K562 (cell line): ENCODE measurements around the gene TUBA4B. TPM values are rescaled to one million over a fixed set of nuclear protein-coding genes. Genes with fewer than 3 reads are reported as not detected.

ENCODE experiments used
- MCM3 ChIP-seq: fragments of 450-650 bp; IDR thresholded peaks from 2 replicates; pipeline ENCODE4 v1.6.1; 2016
- NFE2 ChIP-seq: IDR thresholded peaks from 2 replicates; pipeline ENCODE4 v1.6.1; 2014; ENCODE audit warnings: antibody characterized with exemption, low read depth
- PCBP2 ChIP-seq: fragments of 200-400 bp; formaldehyde crosslinking; IDR thresholded peaks from 2 replicates; pipeline ENCODE4 v1.6.1; 2018; ENCODE audit warnings: low read length, low read depth, mild to moderate bottlenecking, moderate library complexity; ENCODE audit not compliant: poor library complexity, severe bottlenecking
- ZNF384 ChIP-seq: IDR thresholded peaks from 2 replicates; pipeline ENCODE4 v1.6.1; 2012; ENCODE audit warnings: low read depth, low read length, improper control_type of control experiment
- ZNF696 ChIP-seq: fragments of 250-450 bp; sonication (Bioruptor Pico); conservative IDR thresholded peaks from 2 replicates; pipeline ENCODE4 v1.4.0; 2020; ENCODE audit warnings: mild to moderate bottlenecking, moderate library complexity
- ZNF766 ChIP-seq: fragments of 200-800 bp; sonication (Bioruptor generic); conservative IDR thresholded peaks from 2 replicates; pipeline ENCODE4 v1.6.1; 2016; ENCODE audit warnings: missing genetic modification characterization, missing compliant biosample characterization
- polyA plus RNA-seq, 8 experiments: library from polyadenylated mRNA; depleted of rRNA in 4 of 8; stranded (reverse) in 5 of 8; unstranded in 3 of 8; fragments of >200 nt; fragmentation: Nextera tagmentation in 2 of 8; fragmentation: Illumina TruSeq in 1 of 8; extraction: Ambion mirVana in 2 of 8; extraction: Trizol in 1 of 8; gene quantifications; 2 replicates each; pipeline versions ENCODE4 v1.2.1 to v1.2.3, GENCODE V29; 2011 to 2014; ENCODE audit warnings: inconsistent platforms in 1 of 8, missing spikeins in 1 of 8
- total RNA-seq, 7 experiments: library from RNA; depleted of rRNA in 6 of 7; stranded (reverse); fragments of >200 nt in 6 of 7; fragmentation: Illumina TruSeq in 2 of 7; extraction: Trizol in 2 of 7; gene quantifications; 2 replicates each; pipeline versions ENCODE4 v1.2.1 to v1.2.3, GENCODE V29; 2011 to 2021; ENCODE audit warnings: low replicate concordance in 1 of 7
- TF ChIP-seq, protein P1 (sequence below): fragments of 250-450 bp; sonication (Bioruptor Pico); IDR thresholded peaks from 2 replicates; pipeline ENCODE4 v1.4.0; 2020; ENCODE audit warnings: mild to moderate bottlenecking
- TF ChIP-seq, protein P2 (sequence below): fragments of 200-800 bp; sonication (Bioruptor generic); IDR thresholded peaks from 2 replicates; pipeline ENCODE4 v1.6.1; 2017; ENCODE audit warnings: missing genetic modification characterization, missing compliant biosample characterization
- TF ChIP-seq, protein P3 (sequence below): fragments of 250-450 bp; sonication (Bioruptor Pico); IDR thresholded peaks from 2 replicates; pipeline ENCODE4 v1.6.1; 2021; ENCODE audit warnings: mild to moderate bottlenecking
- TF ChIP-seq, protein P4 (sequence below): fragments of 200-600 bp; sonication (generic); IDR thresholded peaks from one replicate; pipeline ENCODE4 v1.6.1; 2012; ENCODE audit warnings: mild to moderate bottlenecking, low read depth, low read length, inconsistent platforms

Gene TUBA4B
- total and polyA plus RNA-seq, 9 of the 15 experiments (the other 6 are each of a cell fraction or from before 2014, with no cell fraction given): 0.04 TPM; not detected in 8

DNA sequence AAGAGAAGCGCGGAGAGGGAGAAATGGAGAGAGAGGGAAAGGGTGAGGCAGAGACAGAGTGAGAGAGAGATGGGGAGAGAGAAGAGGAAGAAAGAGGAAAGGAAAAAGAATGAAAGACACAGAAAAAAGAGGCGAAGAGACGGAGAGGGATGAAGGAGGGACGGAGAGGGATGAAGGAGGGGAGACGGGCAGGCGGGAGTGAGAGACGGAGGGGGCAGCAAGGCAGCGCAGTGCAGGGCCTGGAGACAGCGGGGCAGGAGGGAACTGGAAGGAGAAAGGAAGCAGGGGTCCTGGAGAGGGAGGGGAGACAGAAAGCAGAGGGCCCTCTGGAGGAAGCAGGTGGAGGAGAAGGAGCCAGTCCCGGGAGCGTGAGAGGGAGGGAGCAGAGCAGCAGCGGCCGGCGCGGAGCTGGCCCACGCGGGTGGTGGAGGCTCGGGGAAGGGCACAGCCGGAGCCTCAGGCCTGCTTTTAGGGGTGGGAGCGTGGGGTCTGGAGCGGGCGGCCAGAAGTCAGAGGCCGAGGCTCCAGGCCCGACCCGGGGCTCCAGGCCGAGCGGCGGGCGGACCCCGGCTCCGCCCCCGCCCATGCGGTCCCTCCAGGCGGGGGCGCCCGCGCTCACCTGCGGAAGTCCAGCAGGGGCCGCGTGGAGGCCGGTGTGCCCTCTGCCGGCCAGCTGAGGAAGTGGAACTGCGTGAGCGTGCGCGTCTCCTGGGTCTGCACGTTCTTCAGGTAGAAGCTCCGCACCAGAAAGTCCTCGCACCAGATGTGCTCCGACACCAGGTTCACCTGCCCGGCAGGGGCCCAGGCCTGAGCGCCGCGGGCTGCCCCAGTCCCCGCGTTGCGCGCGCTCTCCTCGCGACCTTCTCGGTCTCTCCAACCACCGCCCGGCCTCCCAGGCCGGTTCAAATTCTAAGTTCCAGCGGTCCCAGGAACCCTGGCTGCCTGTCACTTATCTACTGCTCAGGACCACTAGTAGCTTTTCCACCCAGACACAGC, 41.6 kb downstream of the TUBA4B start (continued):
- TF ChIP-seq MCM3 (no peak), NFE2 (no peak), PCBP2 (no peak), ZNF696 (no peak), ZNF766 (CRISPR knock-in tag) (no peak), ZNF384 (no peak)
- TF ChIP-seq, protein P1, sequence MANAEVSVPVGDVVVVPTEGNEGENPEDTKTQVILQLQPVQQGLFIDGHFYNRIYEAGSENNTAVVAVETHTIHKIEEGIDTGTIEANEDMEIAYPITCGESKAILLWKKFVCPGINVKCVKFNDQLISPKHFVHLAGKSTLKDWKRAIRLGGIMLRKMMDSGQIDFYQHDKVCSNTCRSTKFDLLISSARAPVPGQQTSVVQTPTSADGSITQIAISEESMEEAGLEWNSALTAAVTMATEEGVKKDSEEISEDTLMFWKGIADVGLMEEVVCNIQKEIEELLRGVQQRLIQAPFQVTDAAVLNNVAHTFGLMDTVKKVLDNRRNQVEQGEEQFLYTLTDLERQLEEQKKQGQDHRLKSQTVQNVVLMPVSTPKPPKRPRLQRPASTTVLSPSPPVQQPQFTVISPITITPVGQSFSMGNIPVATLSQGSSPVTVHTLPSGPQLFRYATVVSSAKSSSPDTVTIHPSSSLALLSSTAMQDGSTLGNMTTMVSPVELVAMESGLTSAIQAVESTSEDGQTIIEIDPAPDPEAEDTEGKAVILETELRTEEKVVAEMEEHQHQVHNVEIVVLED (CRISPR knock-in tag): no peak
- TF ChIP-seq, protein P2, sequence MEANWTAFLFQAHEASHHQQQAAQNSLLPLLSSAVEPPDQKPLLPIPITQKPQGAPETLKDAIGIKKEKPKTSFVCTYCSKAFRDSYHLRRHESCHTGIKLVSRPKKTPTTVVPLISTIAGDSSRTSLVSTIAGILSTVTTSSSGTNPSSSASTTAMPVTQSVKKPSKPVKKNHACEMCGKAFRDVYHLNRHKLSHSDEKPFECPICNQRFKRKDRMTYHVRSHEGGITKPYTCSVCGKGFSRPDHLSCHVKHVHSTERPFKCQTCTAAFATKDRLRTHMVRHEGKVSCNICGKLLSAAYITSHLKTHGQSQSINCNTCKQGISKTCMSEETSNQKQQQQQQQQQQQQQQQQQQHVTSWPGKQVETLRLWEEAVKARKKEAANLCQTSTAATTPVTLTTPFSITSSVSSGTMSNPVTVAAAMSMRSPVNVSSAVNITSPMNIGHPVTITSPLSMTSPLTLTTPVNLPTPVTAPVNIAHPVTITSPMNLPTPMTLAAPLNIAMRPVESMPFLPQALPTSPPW (CRISPR knock-in tag): peak; percentile 73
- TF ChIP-seq, protein P3, sequence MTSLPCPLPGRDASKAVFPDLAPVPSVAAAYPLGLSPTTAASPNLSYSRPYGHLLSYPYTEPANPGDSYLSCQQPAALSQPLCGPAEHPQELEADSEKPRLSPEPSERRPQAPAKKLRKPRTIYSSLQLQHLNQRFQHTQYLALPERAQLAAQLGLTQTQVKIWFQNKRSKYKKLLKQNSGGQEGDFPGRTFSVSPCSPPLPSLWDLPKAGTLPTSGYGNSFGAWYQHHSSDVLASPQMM: no peak
- TF ChIP-seq, protein P4, sequence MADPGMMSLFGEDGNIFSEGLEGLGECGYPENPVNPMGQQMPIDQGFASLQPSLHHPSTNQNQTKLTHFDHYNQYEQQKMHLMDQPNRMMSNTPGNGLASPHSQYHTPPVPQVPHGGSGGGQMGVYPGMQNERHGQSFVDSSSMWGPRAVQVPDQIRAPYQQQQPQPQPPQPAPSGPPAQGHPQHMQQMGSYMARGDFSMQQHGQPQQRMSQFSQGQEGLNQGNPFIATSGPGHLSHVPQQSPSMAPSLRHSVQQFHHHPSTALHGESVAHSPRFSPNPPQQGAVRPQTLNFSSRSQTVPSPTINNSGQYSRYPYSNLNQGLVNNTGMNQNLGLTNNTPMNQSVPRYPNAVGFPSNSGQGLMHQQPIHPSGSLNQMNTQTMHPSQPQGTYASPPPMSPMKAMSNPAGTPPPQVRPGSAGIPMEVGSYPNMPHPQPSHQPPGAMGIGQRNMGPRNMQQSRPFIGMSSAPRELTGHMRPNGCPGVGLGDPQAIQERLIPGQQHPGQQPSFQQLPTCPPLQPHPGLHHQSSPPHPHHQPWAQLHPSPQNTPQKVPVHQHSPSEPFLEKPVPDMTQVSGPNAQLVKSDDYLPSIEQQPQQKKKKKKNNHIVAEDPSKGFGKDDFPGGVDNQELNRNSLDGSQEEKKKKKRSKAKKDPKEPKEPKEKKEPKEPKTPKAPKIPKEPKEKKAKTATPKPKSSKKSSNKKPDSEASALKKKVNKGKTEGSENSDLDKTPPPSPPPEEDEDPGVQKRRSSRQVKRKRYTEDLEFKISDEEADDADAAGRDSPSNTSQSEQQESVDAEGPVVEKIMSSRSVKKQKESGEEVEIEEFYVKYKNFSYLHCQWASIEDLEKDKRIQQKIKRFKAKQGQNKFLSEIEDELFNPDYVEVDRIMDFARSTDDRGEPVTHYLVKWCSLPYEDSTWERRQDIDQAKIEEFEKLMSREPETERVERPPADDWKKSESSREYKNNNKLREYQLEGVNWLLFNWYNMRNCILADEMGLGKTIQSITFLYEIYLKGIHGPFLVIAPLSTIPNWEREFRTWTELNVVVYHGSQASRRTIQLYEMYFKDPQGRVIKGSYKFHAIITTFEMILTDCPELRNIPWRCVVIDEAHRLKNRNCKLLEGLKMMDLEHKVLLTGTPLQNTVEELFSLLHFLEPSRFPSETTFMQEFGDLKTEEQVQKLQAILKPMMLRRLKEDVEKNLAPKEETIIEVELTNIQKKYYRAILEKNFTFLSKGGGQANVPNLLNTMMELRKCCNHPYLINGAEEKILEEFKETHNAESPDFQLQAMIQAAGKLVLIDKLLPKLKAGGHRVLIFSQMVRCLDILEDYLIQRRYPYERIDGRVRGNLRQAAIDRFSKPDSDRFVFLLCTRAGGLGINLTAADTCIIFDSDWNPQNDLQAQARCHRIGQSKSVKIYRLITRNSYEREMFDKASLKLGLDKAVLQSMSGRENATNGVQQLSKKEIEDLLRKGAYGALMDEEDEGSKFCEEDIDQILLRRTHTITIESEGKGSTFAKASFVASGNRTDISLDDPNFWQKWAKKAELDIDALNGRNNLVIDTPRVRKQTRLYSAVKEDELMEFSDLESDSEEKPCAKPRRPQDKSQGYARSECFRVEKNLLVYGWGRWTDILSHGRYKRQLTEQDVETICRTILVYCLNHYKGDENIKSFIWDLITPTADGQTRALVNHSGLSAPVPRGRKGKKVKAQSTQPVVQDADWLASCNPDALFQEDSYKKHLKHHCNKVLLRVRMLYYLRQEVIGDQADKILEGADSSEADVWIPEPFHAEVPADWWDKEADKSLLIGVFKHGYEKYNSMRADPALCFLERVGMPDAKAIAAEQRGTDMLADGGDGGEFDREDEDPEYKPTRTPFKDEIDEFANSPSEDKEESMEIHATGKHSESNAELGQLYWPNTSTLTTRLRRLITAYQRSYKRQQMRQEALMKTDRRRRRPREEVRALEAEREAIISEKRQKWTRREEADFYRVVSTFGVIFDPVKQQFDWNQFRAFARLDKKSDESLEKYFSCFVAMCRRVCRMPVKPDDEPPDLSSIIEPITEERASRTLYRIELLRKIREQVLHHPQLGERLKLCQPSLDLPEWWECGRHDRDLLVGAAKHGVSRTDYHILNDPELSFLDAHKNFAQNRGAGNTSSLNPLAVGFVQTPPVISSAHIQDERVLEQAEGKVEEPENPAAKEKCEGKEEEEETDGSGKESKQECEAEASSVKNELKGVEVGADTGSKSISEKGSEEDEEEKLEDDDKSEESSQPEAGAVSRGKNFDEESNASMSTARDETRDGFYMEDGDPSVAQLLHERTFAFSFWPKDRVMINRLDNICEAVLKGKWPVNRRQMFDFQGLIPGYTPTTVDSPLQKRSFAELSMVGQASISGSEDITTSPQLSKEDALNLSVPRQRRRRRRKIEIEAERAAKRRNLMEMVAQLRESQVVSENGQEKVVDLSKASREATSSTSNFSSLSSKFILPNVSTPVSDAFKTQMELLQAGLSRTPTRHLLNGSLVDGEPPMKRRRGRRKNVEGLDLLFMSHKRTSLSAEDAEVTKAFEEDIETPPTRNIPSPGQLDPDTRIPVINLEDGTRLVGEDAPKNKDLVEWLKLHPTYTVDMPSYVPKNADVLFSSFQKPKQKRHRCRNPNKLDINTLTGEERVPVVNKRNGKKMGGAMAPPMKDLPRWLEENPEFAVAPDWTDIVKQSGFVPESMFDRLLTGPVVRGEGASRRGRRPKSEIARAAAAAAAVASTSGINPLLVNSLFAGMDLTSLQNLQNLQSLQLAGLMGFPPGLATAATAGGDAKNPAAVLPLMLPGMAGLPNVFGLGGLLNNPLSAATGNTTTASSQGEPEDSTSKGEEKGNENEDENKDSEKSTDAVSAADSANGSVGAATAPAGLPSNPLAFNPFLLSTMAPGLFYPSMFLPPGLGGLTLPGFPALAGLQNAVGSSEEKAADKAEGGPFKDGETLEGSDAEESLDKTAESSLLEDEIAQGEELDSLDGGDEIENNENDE: no peak
